Small intestine (tissue), 7 donors: ENCODE measurements around the gene NIPAL3. TPM values are rescaled to one million over a fixed set of nuclear protein-coding genes. Genes with fewer than 3 reads are reported as not detected.

Source experiments
- DNase-seq, 2 donors: peaks; one replicate each; pipeline versions ENCODE4 v3.0.0 to v3.0.0-alpha.2; 2013
- FAIRE-seq: peaks from 2 replicates; lab custom pipeline; 2012; peaks lifted over from hg19 to GRCh38; lab: Jason Lieb, UNC
- H3K27ac ChIP-seq, 3 donors: one replicate each; pipeline ENCODE4 v1.5.1; 2013; ENCODE audit warnings: low read length in 2 of 3, mild to moderate bottlenecking in 2 of 3, control low read depth in 1 of 3, inconsistent platforms in 1 of 3, low read depth in 1 of 3, moderate library complexity in 1 of 3
- H3K27me3 ChIP-seq, 3 donors: one replicate each; pipeline ENCODE4 v1.6.1; 2013; ENCODE audit warnings: low read length in 3 of 3, inconsistent platforms in 1 of 3; ENCODE audit not compliant: control insufficient read depth in 3 of 3, insufficient read depth in 3 of 3
- H3K36me3 ChIP-seq, 3 donors: one replicate each; pipeline ENCODE4 v1.6.1; 2013; ENCODE audit warnings: low read length in 3 of 3, inconsistent platforms in 1 of 3, low read depth in 1 of 3, mild to moderate bottlenecking in 1 of 3, moderate library complexity in 1 of 3; ENCODE audit not compliant: control insufficient read depth in 3 of 3, insufficient read depth in 2 of 3
- H3K4me1 ChIP-seq, 3 donors: one replicate each; pipeline ENCODE4 v1.6.1; 2013; ENCODE audit warnings: low read length in 2 of 3, inconsistent platforms in 1 of 3, low read depth in 1 of 3, mild to moderate bottlenecking in 1 of 3, moderate library complexity in 1 of 3; ENCODE audit not compliant: control insufficient read depth in 3 of 3, insufficient read depth in 2 of 3
- H3K4me3 ChIP-seq, 3 donors: one replicate each; pipeline ENCODE4 v1.5.1; 2013; ENCODE audit warnings: low read length in 3 of 3, control low read depth in 1 of 3, inconsistent platforms in 1 of 3, low read depth in 1 of 3, mild to moderate bottlenecking in 1 of 3, moderate library complexity in 1 of 3
- H3K9me3 ChIP-seq, 2 donors: one replicate each; pipeline ENCODE4 v1.6.1; 2013; ENCODE audit warnings: low read depth in 1 of 2, low read length in 1 of 2; ENCODE audit not compliant: control insufficient read depth in 2 of 2, insufficient read depth in 1 of 2
- WGBS, 3 donors: extraction: QIAGEN DNeasy Blood & Tissue Kit; methylation state at CpG; one replicate each; pipeline ENCODE4 v1.1.7; 2013; 5-methylcytosine and 5-hydroxymethylcytosine counted together
- polyA plus RNA-seq, 4 donors: library from polyadenylated mRNA; stranded (reverse) in 3 of 4; unstranded in 1 of 4; fragments of 200-250 nt in 3 of 4; fragments of 120-200 nt in 1 of 4; gene quantifications; one replicate each; pipeline versions ENCODE4 v1.2.1 to v1.2.3, GENCODE V29; 2013
- donor health status: healthy with polysubstance abuse.
- donor health status: control.
- donor health status: control.
- donor health status: Bipolar disorder and iron deficiency.
- donor health status: healthy.

The NIPAL3 gene
- polyA plus RNA-seq, 4 donors, result 4.9 to 16.4 (median 13.3) TPM

GRCh38 chr1:24392982-24393650 lies 22.5 kb upstream of the NIPAL3 start:
- H3K4me3 ChIP-seq, result no peak overlapping the region
- peaks cover 0 to 6% (median 0%) of the 10 kb centered on the region in 3 donors for H3K36me3 ChIP-seq
- H3K27me3 ChIP-seq, result no peaks in the 10 kb centered on the region
- H3K9me3 ChIP-seq, result no peaks in the 10 kb centered on the region
- FAIRE-seq (no peak), DNase-seq (no peak)
- no peak overlapping the region for H3K27ac ChIP-seq
- H3K4me1 ChIP-seq, result peaks cover 0 to 6% (median 4%) of the 10 kb centered on the region in 3 donors
- 70 to 79% (median 72%) methylated on average over 4 of the region's 4 CpGs for WGBS, 3 donors

GRCh38 chr1:24393892-24394291 lies 21.7 kb upstream of the NIPAL3 start:
- Histone ChIP-seq H3K27me3 (no peaks in the 10 kb centered on the region), H3K4me1 (peaks cover 0 to 6% (median 4%) of the 10 kb centered on the region in 3 donors), H3K9me3 (no peaks in the 10 kb centered on the region), H3K4me3 (no peak overlapping the region), H3K27ac (no peak overlapping the region), H3K36me3 (peaks cover 0 to 3% (median 0%) of the 10 kb centered on the region in 3 donors)
- DNase-seq, result no peak
- WGBS, 3 donors, result 80 to 89% (median 88%) methylated on average over 6 of the region's 6 CpGs
- no peak for FAIRE-seq

- FAIRE-seq, result peak; percentile 19
- DNase-seq, result no peak
- Histone ChIP-seq H3K27me3 (no peaks in the 10 kb centered on the region), H3K4me1 (no peaks in the 10 kb centered on the region), H3K36me3 (no peaks in the 10 kb centered on the region), H3K4me3 (no peak overlapping the region), H3K27ac (no peak overlapping the region), H3K9me3 (no peaks in the 10 kb centered on the region)
- 29 to 54% (median 36%) methylated on average over 1 of the region's 1 CpG for WGBS, 3 donors
Observed at GRCh38 chr1:24400065-24400464, 15.5 kb upstream of the NIPAL3 start.

- H3K9me3 ChIP-seq, result no peaks in the 10 kb centered on the region
- no peaks in the 10 kb centered on the region for H3K4me1 ChIP-seq
- H3K27ac ChIP-seq, result no peak overlapping the region
- no peaks in the 10 kb centered on the region for H3K36me3 ChIP-seq
- no peaks in the 10 kb centered on the region for H3K27me3 ChIP-seq
- DNase-seq, result no peak
- WGBS, 3 donors, result 89 to 94% (median 93%) methylated on average over 4 of the region's 4 CpGs
- no peak for FAIRE-seq
- no peak overlapping the region for H3K4me3 ChIP-seq
Observed at GRCh38 chr1:24403806-24404205, 11.8 kb upstream of the NIPAL3 start.

GRCh38 chr1:24406788-24407187 lies 8.8 kb upstream of the NIPAL3 start:
- H3K27ac ChIP-seq, result no peak overlapping the region
- no peaks in the 10 kb centered on the region for H3K9me3 ChIP-seq
- DNase-seq (no peak), FAIRE-seq (no peak)
- no peaks in the 10 kb centered on the region for H3K27me3 ChIP-seq
- peaks cover 0 to 3% (median 0%) of the 10 kb centered on the region in 3 donors for H3K36me3 ChIP-seq
- H3K4me3 ChIP-seq, result no peak overlapping the region
- H3K4me1 ChIP-seq, result no peaks in the 10 kb centered on the region
- 86 to 96% (median 91%) methylated on average over 1 of the region's 1 CpG for WGBS, 3 donors

GRCh38 chr1:24409535-24409934 lies 6.1 kb upstream of the NIPAL3 start:
- H3K27me3 ChIP-seq, result no peaks in the 10 kb centered on the region
- H3K4me1 ChIP-seq, result peaks cover 0 to 11% (median 0%) of the 10 kb centered on the region in 3 donors
- H3K9me3 ChIP-seq, result no peaks in the 10 kb centered on the region
- no peak overlapping the region for H3K27ac ChIP-seq
- DNase-seq (peak; percentile 11 to 51), FAIRE-seq (no peak)
- WGBS, 3 donors, result 53 to 75% (median 72%) methylated on average over 3 of the region's 3 CpGs
- H3K4me3 ChIP-seq, result no peak overlapping the region
- peaks cover 0 to 3% (median 0%) of the 10 kb centered on the region in 3 donors for H3K36me3 ChIP-seq

- 65 to 84% (median 70%) methylated on average over 7 of the region's 7 CpGs for WGBS, 3 donors
- Histone ChIP-seq H3K4me3 (no peak overlapping the region), H3K27me3 (no peaks in the 10 kb centered on the region), H3K36me3 (peaks cover 0 to 3% (median 0%) of the 10 kb centered on the region in 3 donors), H3K9me3 (no peaks in the 10 kb centered on the region), H3K4me1 (peaks cover 0 to 11% (median 0%) of the 10 kb centered on the region in 3 donors), H3K27ac (peak overlapping the region in 1 of 3 donors; percentile 34)
- peak; percentile 32 to 87 for DNase-seq
- no peak for FAIRE-seq
Observed at GRCh38 chr1:24410750-24411149, 4.9 kb upstream of the NIPAL3 start.

GRCh38 chr1:24411963-24412362 lies 3.6 kb upstream of the NIPAL3 start:
- Histone ChIP-seq H3K36me3 (peaks cover 0 to 3% (median 0%) of the 10 kb centered on the region in 3 donors), H3K27me3 (no peaks in the 10 kb centered on the region), H3K9me3 (no peaks in the 10 kb centered on the region), H3K27ac (peak overlapping the region; percentile 28 to 42 (median 41)), H3K4me1 (peaks cover 0 to 17% (median 0%) of the 10 kb centered on the region in 3 donors), H3K4me3 (no peak overlapping the region)
- peak; percentile 44 to 51 for DNase-seq
- no peak for FAIRE-seq
- 53 to 73% (median 69%) methylated on average over 6 of the region's 6 CpGs for WGBS, 3 donors
